ENCODE results near the gene MZF1.

GRCh38 chr19:58569191-58569942 is 3.8 kb downstream of the MZF1 start:
- TF ChIP-seq CTCF (IDR thresholded peaks at IDR 0.05) (no peak), POLR2AphosphoS5 (IDR thresholded peaks at IDR 0.05) (no peak)

Measured in prostate gland (tissue), 2 donors.